ENCODE measurements around the gene LYSET.
A peak's percentile ranks its signal among the peaks of the same experiment; 100 is the strongest.
"Not testable (repeated sequence)": the region's sequence is repeated elsewhere in the genome, so short reads cannot be mapped to it uniquely, and the experiment has no call there.

LYSET gene, protein sequence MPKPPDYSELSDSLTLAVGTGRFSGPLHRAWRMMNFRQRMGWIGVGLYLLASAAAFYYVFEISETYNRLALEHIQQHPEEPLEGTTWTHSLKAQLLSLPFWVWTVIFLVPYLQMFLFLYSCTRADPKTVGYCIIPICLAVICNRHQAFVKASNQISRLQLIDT

DNA sequence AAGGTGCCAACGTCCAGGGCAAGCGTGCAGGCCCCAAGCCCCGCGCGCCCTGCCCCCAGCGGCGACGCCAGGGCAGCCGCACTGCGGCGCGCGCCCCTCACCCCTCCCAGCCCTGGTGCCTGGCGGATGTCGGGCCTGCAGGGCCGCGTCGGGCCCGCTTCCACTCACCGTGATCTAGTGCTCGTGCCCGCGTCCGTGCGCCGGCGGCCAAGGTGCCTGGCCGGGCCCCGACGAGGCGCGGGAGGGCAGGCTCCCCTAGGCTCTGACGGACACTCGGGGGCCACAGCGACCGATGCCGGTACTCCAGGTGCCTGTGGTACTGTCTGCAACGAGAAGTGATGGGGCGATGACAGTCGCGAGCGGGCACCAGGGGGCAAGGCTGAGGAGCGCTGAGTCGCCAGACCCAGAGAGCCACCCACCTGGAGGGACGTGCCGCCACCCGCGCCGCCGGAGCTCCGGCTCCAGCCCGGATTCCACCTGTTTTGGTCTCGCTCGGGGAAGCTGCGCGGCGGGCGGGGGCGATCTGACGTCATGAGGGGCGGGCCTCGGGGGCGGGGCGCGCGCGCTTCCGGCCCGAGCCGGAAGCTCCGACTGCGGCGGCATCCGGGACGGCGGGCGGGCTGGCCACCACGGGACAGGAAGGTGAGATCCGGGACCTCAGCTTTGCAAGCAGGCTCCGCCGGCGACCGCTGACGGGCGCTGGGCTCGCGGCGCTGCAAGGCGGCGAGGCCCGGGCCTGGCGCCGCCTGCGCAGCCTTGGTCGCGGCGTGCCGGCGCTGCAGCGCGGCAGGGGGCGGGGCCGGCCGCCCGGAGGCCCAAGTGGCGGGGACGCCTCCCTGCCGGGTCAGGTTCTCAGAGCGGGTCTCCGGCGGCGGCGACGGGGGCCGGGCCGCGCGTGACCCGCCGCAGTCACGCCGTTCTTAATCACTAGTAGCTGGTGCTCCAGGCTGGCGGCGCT lies at the start of gene LYSET, which contains the start of gene MOAP1:
LYSET (plus strand) TSS at position 927 of the 958 bp plus-strand sequence. CDS start 89 bp downstream, outside the sequence.
MOAP1 (minus strand) TSS at position 507 of the 958 bp plus-strand sequence. CDS start 655 bp downstream, outside the sequence.
- peak; percentile 92 for DNase-seq

DNA sequence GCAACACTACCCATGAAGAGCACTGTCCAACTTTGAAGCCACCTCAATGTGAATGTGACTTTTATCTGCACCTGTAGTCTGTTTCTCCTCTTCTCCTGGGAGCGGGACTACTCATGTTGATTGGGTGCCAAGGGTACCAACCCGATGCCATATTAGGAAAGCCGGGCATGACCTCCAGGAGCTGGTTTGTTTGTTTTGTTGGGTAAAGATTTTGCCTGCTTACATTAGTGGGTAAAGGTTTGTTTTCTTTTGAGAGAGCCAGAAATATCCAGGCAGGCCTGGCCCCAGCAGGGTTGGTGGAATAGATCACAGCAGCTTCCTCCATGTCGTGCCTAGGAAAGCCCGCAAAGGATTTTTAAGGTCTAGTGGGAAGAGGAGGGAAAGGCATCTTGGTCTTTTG lies 49.7 kb upstream of the LYSET start:
- DNase-seq = peak; percentile 27

DNA sequence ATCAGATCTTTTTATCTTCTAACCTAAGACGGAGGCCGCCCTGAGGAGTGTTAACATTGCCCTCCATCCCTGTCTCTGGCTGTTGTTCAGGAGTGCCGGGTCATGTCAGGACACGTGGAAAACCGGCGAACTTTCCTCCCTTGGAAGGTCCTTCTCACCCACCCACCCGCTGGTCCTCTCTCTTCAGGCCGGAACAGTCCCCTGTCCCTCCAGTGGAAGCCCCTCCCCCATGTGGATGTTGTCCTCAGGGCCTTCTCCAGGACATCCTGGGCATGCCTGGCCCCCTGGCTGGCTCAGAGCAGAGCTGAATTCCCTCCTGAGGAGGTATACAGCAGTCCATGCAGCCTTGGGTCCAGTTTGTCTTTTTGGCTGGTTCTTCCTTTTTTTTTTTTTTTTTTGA lies 49.1 kb upstream of the LYSET start:
- DNase-seq = no peak

DNA sequence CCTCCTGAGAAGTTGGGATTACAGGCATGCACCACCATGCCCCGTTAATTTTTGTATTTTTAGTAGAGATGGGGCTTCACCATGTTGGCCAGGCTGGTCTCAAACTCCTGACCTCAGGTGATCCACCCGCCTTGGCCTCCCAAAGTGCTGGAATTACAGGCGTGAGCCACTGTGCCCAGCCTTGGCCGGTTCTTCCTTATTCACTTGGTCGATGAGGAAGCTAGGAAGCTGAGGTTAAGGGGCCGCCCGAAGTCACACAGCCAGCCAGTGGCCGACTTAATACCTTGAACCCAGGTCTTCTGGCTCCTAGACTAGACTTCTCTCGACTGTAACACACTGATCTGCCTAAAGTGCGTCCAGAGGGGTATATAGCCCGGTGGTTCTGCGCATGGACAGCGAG lies 48.6 kb upstream of the LYSET start:
- not testable (repeated sequence) for DNase-seq

DNA sequence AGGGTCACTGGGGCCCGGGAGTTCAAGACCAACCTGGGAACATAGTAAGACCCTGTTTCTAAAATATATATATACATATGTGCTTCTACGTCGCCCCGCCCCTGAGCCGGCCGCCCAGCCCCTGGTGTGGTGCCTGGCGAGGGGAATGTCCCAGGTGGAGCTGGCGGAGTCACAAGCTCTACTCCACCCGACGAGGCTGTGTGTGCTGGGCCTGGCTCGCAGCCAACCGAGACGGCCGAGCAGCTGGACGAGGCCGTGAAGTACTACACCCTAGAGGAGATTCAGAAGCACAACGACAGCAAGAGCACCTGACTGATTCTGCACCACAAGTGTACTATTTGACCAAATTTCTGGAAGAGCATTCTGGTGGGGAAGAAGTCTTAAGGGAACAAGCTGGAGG lies 47.3 kb upstream of the LYSET start:
- peak; percentile 81 for DNase-seq

DNA sequence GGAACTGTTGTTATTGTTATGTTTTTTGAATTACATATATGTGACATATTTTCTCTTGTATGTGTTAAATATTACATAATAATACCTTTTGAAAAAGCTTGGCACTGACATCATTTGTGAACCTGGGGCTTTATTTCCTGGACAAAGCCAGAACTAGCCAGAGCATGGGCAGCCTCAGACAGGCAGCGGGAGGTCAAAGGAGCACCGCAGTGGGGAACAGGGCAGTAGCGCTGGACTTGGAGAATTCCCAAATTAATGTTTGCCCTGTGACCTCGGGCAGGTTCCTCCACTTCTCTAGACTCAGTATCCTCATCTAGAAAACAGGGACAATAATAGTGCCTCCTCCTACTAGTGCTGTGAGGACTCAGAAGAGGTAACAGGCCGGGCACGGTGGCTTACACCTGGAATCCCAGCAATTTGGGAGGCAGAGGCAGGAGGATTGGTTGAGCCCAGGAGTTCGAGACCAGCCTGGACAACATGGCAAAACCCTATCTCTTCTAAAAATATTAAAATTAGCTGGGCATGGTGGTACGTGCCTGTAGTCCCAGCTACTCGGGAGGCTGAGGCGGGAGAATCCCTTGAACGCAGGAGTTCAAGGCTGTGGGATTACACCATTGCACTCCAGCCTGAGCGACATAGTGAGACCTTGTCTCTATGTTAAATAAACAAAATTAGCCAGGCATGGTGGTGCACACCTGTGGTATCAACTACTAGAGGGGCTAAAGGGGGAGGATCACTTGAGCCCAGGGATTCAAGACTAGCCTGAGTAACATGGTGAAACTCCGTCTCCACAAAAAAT lies 42.1 kb upstream of the LYSET start:
- DNase-seq = no peak

DNA sequence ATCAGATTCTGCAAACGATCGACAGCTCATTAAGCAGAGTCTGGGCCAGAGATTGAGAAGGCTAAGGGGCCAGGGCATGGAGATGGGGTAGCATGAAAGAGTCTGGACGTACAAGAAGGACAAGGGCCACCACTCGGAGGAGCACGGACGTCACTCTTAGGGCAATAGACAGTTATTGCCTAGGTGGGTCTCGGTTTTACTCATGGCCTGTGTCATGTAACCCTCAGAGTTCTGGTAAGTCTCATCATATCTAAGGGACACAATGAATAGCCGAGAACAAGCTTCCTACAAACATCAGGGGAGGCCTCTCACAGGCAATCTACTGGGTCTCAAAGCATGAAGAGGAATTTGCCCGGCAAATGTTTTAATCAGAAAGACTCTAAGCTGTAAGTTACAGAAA lies 39.0 kb upstream of the LYSET start:
- DNase-seq = no peak

DNA sequence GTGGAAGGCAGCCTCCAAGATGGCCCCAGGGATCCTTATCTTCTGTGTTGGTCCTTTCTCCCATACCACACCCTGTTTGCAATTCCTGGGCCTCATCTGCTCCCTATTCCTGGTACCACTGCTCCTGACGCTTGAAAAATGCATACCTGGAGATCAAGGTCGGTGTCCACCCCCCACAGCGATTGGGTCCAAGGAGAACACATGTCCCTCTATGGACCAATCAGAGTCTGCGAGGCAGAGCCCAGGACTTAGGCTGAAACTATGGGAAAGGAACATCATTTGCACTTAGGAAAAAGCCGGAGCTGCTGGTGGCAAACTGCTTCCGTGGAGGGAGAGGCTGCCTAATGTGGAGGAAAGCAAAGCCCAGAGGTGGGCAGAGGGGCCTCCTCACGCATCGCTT lies 36.1 kb upstream of the LYSET start:
- no peak for DNase-seq

DNA sequence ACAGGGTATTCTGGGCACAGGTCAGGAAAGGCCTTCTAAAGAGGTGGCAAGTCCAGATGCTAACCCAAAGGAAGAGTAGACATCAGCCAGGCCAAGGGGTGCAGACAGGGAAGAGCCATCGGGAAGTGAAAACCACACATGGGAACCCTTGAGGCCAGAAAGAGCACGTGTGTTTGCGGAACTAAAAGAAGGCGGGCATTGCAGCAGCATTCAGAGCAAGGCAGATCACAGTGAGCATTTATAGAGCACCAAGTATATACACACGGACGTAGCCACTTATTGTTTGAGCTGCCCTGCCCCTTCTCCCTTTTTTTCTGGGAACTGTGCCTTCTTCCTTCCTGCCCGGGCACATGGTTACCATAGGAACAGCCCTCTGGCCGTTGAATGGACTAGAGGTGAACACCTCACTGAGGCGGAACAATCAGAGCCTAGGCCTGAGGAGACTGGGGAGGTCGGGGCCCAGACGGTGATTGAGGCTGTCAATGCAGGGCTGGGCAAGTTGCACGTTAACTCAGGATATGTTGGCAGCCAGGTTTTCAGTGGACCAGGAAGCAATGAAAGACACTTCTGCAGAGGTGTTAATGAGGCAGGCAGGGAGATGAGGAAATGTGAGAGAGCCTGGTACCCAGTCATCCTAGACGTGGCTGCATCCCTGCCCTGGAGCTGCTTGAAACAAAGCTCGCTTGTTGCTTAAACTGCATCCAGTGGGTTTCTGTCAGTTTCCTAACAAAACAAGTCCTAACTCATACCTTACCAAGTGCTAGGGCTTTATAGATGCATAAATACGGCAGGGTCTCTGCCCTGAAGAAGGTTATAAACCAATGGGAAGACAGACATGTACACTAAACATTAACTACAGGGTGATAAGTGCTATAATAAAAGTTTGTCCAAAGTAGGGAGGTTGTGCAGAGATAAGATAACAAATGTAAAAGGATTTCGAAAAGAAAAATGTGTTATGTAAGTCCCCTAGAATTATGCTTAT lies 34.6 kb upstream of the LYSET start:
- peak; percentile 91 for DNase-seq

DNA sequence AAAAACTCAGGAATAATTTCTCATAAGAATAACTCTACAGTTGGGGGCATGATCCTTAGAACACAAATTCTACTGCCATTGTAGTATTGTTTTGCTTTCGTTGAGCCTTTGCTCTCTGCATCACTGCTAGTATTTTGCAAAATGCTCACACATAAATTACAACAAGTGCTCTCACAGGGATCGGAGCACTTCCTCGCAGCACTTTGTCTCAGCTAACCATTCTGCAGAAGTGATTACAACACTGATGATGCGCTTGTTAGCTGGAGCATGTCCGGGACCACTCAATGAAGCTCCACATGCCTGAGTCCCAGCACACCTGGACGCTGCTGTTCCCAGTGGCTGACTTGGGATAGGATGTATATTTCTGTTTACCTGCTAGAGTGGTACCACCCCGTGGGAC lies 32.0 kb upstream of the LYSET start:
- no peak for DNase-seq

DNA sequence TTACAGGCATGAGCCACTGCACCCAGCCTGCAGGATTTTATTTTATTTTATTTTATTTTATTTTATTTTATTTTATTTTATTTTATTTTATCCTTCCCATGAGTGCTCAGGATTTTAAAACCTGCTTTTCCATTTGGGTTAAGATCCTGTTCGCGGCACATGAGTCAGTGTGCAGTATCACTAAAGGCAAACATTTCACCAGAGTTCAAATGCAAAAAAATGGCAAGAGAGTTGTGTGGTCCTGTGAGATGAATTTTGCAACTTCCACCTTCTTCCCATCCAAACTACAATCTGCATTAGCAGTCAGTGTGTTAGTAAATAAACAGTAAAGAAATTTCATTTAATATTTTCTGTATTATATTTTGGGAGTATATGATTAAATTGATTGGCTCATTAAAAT lies 29.4 kb upstream of the LYSET start:
- no peak for DNase-seq

DNA sequence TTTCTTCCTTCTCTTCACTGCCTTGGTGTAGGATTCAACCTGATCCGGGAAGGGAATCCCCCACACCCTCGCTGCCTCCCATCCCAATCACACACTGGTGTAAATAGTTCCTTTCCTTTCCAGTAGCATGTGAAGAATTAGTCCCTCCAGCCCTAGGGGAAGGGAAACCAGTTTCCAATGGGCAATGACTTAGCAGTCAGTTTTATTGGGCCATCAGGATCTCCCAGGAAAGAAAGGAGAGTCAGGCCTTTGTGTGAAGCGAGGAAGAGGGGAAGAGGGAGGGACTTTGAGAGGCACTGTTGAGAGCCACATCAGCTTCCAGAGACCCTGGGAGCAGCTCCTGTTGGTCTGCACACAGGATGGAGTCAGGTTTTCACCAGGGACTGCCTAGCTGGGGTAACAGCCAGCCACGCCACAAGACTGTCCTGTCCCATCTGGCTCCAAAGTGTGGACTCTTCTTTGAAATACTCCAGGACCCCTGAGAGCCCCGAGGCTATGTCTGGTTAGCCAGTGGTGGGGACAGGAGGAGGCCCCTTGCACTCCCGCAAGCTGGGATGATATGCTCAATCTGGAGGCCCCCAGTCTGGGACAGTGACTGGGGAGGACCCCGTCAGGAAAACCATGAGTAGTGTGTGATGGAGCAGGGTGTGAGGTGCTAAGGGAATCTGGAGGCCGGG lies 28.3 kb upstream of the LYSET start:
- no peak for DNase-seq

DNA sequence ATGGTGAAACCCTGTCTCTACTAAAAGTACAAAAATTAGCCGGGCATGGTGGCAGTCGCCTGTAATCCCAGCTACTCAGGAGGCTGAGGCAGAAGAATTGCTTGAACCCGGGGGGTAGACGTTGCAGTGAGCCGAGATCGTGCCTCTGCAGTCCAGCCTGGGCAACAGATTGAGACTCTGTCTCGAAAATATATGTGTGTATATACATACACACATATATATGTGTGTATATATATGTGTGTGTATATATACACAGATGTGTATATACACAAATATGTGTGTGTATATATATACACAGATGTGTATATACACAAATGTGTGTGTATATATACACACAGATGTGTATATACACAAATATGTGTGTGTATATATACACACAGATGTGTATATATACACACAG lies 26.8 kb upstream of the LYSET start:
- not testable (repeated sequence) for DNase-seq

DNA sequence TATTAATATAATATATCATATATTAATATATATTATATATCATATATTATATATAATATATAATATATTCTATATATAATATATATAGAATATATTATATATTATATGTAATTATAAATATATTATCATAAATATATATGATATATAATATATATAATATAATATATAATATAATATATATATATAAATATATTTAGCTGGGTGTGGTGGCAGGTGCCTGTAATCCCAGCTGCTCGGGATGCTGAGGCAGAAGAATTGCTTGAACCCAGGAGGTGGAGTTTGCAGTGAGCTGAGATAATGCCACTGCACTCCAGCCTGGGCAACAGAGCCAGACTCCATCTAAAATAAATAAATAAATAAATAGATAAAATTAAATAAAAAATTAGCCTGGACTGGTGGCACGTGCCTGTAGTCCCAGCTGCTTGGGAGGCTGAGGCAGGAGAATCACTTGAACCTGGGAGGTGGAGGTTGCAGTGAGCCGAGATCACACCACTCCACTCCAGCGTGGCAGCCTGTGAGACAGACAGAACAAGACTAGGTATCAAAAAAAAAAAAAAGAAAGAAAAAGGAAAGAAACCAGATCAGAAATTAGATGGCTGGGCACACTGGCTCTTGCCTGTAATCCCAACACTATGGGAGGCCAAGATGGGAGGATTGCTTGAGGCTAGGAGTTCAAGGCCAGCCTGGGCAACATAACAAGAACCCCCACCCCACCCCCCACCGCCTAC lies 25.3 kb upstream of the LYSET start:
- DNase-seq = peak; percentile 47

DNA sequence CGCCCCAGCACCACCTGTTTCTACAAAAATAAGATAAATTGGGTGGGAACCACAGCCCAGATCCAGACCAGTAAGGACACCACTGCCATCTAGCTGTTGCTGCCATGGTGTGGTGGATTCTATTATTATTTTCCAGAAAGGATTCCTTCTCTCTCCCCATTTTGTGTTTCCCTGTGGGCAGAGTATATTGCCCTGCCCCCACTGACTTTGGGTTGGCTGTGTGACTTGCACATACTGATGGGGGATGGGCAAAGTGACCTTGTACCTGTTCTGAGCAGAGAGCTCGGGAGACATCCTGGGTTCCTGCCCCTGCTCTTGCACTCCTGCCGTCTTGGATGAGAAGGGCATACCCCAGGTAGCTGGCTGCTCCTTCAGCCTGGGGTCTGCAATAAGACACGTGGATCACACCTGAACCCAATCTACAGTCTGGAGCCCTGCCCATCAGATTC lies 24.7 kb upstream of the LYSET start:
- DNase-seq = peak; percentile 66

DNA sequence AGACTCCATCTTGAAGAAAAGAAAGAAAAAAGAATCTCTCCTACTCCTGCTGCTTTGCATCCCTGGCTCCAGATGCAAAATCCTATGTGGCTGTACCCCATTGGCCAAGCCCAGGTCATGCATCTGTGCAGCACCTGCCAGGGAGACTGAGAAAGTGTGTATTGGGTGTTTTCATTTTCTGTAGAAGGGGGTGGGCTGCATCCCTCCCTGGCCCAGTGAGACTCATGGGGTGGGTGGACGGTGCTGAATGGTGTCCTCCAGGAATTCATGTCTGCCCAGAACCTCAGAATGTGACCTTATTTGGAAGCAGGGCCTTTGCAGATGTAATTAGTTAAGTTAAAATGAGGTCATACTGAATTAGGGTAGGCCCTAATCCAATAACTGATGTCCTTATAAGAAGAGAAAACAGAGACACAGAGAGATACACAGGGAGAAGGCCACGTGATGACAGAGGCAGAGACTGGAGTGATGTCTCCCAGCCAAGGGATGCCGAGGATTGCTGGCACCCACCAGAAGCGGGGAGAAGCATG lies 23.6 kb upstream of the LYSET start:
- DNase-seq = no peak

DNA sequence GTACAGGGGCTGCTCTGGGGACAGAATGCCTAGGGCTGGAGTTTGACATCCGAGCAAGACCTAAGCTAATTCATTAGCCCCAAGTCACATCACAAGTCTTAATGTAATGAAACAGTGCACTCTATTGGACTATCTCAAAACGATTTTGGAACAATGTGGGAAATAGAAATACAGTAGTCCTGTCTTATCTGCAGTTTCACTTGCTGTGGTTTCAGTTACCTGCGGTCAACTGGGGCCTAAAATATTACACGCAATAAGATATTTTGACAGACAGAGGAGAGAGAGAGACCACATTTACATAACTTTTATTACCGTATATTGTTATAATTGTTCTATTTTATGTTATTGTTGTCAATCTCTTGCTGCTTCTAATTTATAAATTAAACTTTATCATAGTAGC lies 21.6 kb upstream of the LYSET start:
- no peak for DNase-seq

DNA sequence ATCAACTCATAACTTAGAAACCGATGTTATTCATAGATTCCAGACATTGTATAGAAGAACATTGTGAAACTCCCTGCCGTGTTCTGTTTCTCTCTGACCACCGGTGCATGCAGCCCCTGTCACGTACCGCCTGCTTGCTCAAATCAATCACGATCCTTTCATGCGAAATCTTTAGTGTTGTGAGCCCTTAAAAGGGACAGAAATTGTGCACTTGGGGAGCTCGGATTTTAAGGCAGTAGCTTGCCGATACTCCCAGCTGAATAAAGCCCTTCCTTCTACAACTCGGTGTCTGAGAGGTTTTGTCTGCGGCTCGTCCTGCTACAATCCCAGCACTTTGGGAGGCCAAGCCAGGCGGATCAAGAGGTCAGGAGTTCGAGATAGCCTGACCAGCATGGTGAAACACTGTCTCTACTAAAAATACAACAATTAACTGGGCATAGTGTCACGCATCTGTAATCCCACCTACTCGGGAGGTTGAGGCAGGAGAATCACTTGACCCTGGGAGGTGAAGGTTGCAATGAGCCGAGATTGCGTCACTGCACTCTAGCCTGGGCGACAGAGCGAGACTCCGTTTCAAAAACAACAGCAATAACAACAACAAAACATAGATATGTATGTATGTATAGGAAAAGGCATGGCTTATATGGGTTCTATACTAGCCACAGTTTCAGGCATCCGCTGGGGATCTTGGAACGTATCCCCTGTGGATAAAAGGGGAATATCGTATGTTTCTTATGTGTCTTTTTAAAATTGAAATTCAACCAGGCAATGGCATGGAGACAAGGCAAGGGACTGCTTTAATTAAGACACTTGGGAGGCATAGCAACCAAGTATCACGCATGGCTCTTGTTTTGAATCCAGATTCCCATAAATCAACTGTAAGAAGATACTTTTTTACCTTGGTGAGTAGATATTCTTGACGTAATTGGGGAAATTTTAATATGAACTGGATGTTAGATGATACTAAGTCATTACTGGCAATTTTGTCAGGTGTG lies 19.5 kb upstream of the LYSET start:
- DNase-seq = not testable (repeated sequence)

DNA sequence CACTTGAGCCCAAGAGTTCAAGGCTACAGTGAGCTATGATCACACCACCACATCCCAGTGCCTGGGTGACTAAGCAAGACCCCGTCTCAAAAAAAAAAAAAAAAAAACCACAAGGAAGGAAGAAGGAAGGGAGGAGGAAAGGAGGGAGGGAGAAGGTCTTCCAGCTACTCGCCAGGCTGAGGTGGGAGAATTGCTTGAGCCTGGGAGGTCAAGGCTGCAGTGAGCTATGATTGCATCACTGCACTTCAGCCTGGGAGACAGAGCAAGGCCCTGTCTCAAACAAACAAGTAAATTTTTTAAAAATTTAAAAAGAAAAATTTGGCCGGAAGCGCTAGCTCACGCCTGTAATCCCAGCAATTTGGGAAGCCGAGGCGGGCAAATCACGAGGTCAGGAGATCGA lies 16.5 kb upstream of the LYSET start:
- DNase-seq = not testable (repeated sequence)
